Testis (tissue), 3 donors: ENCODE results near the gene DCTD. TPM values are rescaled to one million over a fixed set of nuclear protein-coding genes. Genes with fewer than 3 reads are reported as not detected.
A peak's percentile ranks its signal among the peaks of the same experiment; 100 is the strongest.

ENCODE experiments used
- DNase-seq: peaks from one replicate; pipeline ENCODE4 v3.0.0-alpha.2; 2019
- H3K27ac ChIP-seq, 2 donors: fragments of 200-600 bp; sonication (generic); one replicate each; pipeline ENCODE4 v1.5.1; 2019
- H3K27me3 ChIP-seq: fragments of 200-600 bp; sonication (generic); one replicate; pipeline ENCODE4 v1.5.1; 2019
- H3K36me3 ChIP-seq: fragments of 200-600 bp; sonication (generic); one replicate; pipeline ENCODE4 v1.5.1; 2017; ENCODE audit warnings: low read depth; ENCODE audit errors: missing control alignments
- H3K4me1 ChIP-seq: fragments of 200-600 bp; sonication (generic); one replicate; pipeline ENCODE4 v1.5.1; 2019
- H3K4me3 ChIP-seq, 2 donors: fragments of 200-600 bp; sonication (generic); one replicate each; pipeline ENCODE4 v1.5.1; 2017 to 2019
- H3K9me3 ChIP-seq: fragments of 200-600 bp; sonication (generic); one replicate; pipeline ENCODE4 v1.5.1; 2017
- CTCF ChIP-seq, 3 experiments: fragments of 450-650 bp in 2 of 3; fragments of 200-600 bp in 1 of 3; sonication (generic) in 1 of 3; IDR thresholded peaks; one replicate each; pipeline ENCODE4 v1.5.1; 2016 to 2019; ENCODE audit warnings: antibody characterized with exemption in 3 of 3, mild to moderate bottlenecking in 2 of 3, moderate library complexity in 1 of 3
- POLR2A ChIP-seq: fragments of 450-650 bp; IDR thresholded peaks from one replicate; pipeline ENCODE4 v1.6.1; 2017; ENCODE audit warnings: antibody characterized with exemption, mild to moderate bottlenecking, moderate library complexity
- WGBS, 2 donors: methylation state at CpG; one replicate each; pipeline ENCODE4 v1.1.5; 2018; 5-methylcytosine and 5-hydroxymethylcytosine counted together
- intact Hi-C: fragments of 100-400 bp; cut with DNase I; formaldehyde crosslinking; loops from one replicate; pipeline ENCODE4 v1.15.1; 2023; ENCODE audit warnings: low total_unique reads
- polyA plus RNA-seq: library from polyadenylated mRNA; stranded (reverse); fragments of 350-450 nt; fragmentation: Illumina TruSeq; extraction: RNeasy Lipid Tissue Mini Kit (QIAGEN cat#74804); gene quantifications from one replicate; pipeline ENCODE4 v1.2.3, GENCODE V29; 2014; ENCODE audit warnings: low read depth, low replicate concordance; ENCODE audit not compliant: insufficient read depth
- total RNA-seq, 2 donors: library from RNA; depleted of rRNA; stranded (reverse); fragments of >200 nt; gene quantifications; one replicate each; pipeline ENCODE4 v1.2.3, GENCODE V29; 2016

DCTD gene
- total and polyA plus RNA-seq, 3 donors from 2014 or later: 41.8 to 56.5 (median 45.6) TPM

- intact Hi-C loops: no loop called here
These were observed 1.7 kb upstream of the DCTD start for GRCh38 chr4:182918791-182919302.

GRCh38 chr4:182918044-182918607 lies 940 bp upstream of the DCTD start:
- no peak for TF ChIP-seq CTCF (IDR thresholded peaks at IDR 0.05)
- no peak for TF ChIP-seq POLR2A
- intact Hi-C loops: no loop called here
- Histone ChIP-seq H3K4me3 (peak overlapping the region; percentile 90 to 93), H3K36me3 (no peaks in the 10 kb centered on the region), H3K27ac (peak overlapping the region; percentile 92 to 97), H3K4me1 (peaks cover 11% of the 10 kb centered on the region), H3K27me3 (no peaks in the 10 kb centered on the region), H3K9me3 (no peaks in the 10 kb centered on the region)
- WGBS, 2 donors: 8 to 13% methylated on average over 12 of the region's 12 CpGs
- no peak for DNase-seq

More at GRCh38 chr4:182918791-182919302, 1.7 kb upstream of the DCTD start:
- DNase-seq: no peak
- TF ChIP-seq CTCF (IDR thresholded peaks at IDR 0.05) (no peak), POLR2A (no peak)
- WGBS, 2 donors: 73 to 74% methylated on average over 7 of the region's 7 CpGs
- Histone ChIP-seq H3K4me1 (peaks cover 11% of the 10 kb centered on the region), H3K4me3 (no peak overlapping the region), H3K36me3 (no peaks in the 10 kb centered on the region), H3K9me3 (no peaks in the 10 kb centered on the region), H3K27me3 (no peaks in the 10 kb centered on the region), H3K27ac (no peak overlapping the region)

GRCh38 chr4:182916483-182917181 lies 554 bp downstream of the DCTD start:
- TF ChIP-seq POLR2A (no peak), CTCF (IDR thresholded peaks at IDR 0.05) (no peak)
- peak; percentile 66 for DNase-seq
- intact Hi-C loops: no loop called here
- H3K4me3 ChIP-seq: peak overlapping the region; percentile 90 to 93
- no peaks in the 10 kb centered on the region for H3K36me3 ChIP-seq
- H3K9me3 ChIP-seq: no peaks in the 10 kb centered on the region
- WGBS, 2 donors: 5 to 7% methylated on average over 20 to 34 of the region's 38 CpGs
- peaks cover 11% of the 10 kb centered on the region for H3K4me1 ChIP-seq
- H3K27me3 ChIP-seq: no peaks in the 10 kb centered on the region
- peak overlapping the region; percentile 79 to 92 for H3K27ac ChIP-seq

GRCh38 chr4:182914357-182914756 lies 2.8 kb downstream of the DCTD start:
- H3K9me3 ChIP-seq: no peaks in the 10 kb centered on the region
- TF ChIP-seq CTCF (IDR thresholded peaks at IDR 0.05): no peak
- no peak for TF ChIP-seq POLR2A
- WGBS, 2 donors: 85 to 94% methylated on average over 5 of the region's 5 CpGs
- no peaks in the 10 kb centered on the region for H3K36me3 ChIP-seq
- no peak overlapping the region for H3K27ac ChIP-seq
- peaks cover 11% of the 10 kb centered on the region for H3K4me1 ChIP-seq
- DNase-seq: no peak
- no peaks in the 10 kb centered on the region for H3K27me3 ChIP-seq
- intact Hi-C loops: no loop called here
- H3K4me3 ChIP-seq: no peak overlapping the region
